Right kidney (tissue), 1 donor: ENCODE measurements around the gene NSUN4.

Experiments used
- DNase-seq: peaks from one replicate; pipeline ENCODE4 v3.0.0-alpha.2; 2016

Gene NSUN4

GRCh38 chr1:46405724-46406123 lies 65.1 kb downstream of the NSUN4 start:
- no peak for DNase-seq

GRCh38 chr1:46406881-46407608 lies 66.4 kb downstream of the NSUN4 start:
- DNase-seq: peak; percentile 68

- DNase-seq: no peak
Measured at GRCh38 chr1:46407636-46408035, 67.0 kb downstream of the NSUN4 start.

- no peak for DNase-seq
Measured at GRCh38 chr1:46408356-46409062, 67.9 kb downstream of the NSUN4 start.

GRCh38 chr1:46409063-46409372 lies 68.4 kb downstream of the NSUN4 start:
- no peak for DNase-seq

GRCh38 chr1:46410156-46411009 lies 69.8 kb downstream of the NSUN4 start:
- DNase-seq: no peak

- no peak for DNase-seq
Measured at GRCh38 chr1:46411010-46411405, 70.4 kb downstream of the NSUN4 start.
